Ishikawa (cell line): Measurements from ENCODE around the gene IGF1R.
A peak's percentile ranks its signal among the peaks of the same experiment; 100 is the strongest.

Source experiments
- CEBPB ChIP-seq: IDR thresholded peaks from 2 replicates; pipeline ENCODE4 v1.6.1; 2012
- CREB1 ChIP-seq: IDR thresholded peaks from 2 replicates; pipeline ENCODE4 v1.6.1; 2012; ENCODE audit warnings: low read depth
- EGR1 ChIP-seq: IDR thresholded peaks from 2 replicates; pipeline ENCODE4 v1.6.1; 2012
- EP300 ChIP-seq: IDR thresholded peaks from 2 replicates; pipeline ENCODE4 v1.6.1; 2012; ENCODE audit warnings: borderline replicate concordance
- FOXM1 ChIP-seq: IDR thresholded peaks from 2 replicates; pipeline ENCODE4 v1.6.1; 2012; ENCODE audit warnings: low read depth, borderline replicate concordance
- NFIC ChIP-seq: IDR thresholded peaks from 2 replicates; pipeline ENCODE4 v1.6.1; 2012
- RAD21 ChIP-seq: IDR thresholded peaks from 2 replicates; pipeline ENCODE4 v1.6.1; 2012; ENCODE audit warnings: low read depth
- TAF1 ChIP-seq: IDR thresholded peaks from 2 replicates; pipeline ENCODE4 v1.6.1; 2012; ENCODE audit warnings: low read depth, mild to moderate bottlenecking
- TCF12 ChIP-seq: IDR thresholded peaks from 2 replicates; pipeline ENCODE4 v1.6.1; 2012; ENCODE audit warnings: low read depth
- TEAD4 ChIP-seq: IDR thresholded peaks from 2 replicates; pipeline ENCODE4 v1.6.1; 2012
- YY1 ChIP-seq: IDR thresholded peaks from 2 replicates; pipeline ENCODE4 v1.6.1; 2012; ENCODE audit warnings: low read depth
- ZBTB7A ChIP-seq: IDR thresholded peaks from 2 replicates; pipeline ENCODE4 v1.6.1; 2012; ENCODE audit warnings: low read depth
- TF ChIP-seq, protein P1 (sequence below): IDR thresholded peaks from 2 replicates; pipeline ENCODE4 v1.6.1; 2012
- TF ChIP-seq, protein P2 (sequence below): IDR thresholded peaks from 2 replicates; pipeline ENCODE4 v1.6.1; 2012
- TF ChIP-seq, protein P3 (sequence below): IDR thresholded peaks from 2 replicates; pipeline ENCODE4 v1.6.1; 2012; ENCODE audit warnings: low read depth, mild to moderate bottlenecking

IGF1R gene

DNA sequence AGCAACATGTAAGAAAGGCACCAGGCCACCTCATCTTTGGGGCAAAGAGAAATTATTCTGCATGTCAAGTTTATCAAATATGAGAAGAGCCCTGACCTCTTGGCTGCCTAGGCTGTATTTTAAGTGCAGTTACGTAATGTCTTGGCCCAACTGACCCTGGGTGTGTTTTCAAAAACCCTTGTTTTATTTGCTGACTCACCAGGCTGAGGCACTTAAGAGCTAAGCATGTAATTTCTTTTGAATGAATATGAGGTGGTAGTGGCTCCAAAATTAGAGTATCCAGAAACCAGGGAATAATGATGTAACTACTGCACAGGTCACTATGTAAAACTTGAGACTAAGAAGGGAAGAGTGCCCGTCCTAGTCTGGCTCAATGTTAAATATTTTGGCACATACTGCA, 335.0 kb downstream of the IGF1R start:
- TF ChIP-seq, protein P1, sequence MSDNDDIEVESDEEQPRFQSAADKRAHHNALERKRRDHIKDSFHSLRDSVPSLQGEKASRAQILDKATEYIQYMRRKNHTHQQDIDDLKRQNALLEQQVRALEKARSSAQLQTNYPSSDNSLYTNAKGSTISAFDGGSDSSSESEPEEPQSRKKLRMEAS: no peak
- TF ChIP-seq CEBPB: peak; percentile 70

DNA sequence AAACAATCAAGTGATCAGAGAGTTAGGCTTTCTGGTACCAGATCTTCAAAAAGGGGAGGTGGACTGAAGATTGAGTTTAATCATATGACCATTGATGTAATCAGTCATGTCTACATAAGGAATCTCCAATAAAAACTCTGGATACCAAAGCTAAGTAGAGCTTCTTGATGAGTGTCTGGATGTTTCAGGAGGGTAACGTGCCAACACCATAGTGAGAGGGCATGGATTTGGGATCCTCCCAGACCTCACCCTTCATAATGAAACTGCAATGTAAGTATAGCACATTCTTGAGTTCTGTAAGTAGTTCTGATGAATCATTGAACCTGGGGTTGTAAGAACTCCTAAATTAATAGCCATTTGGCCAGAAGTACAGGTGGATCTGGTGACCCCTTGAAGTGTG, 337.9 kb downstream of the IGF1R start:
- TF ChIP-seq FOXM1: no peak
- no peak for TF ChIP-seq EGR1
- TF ChIP-seq, protein P2, sequence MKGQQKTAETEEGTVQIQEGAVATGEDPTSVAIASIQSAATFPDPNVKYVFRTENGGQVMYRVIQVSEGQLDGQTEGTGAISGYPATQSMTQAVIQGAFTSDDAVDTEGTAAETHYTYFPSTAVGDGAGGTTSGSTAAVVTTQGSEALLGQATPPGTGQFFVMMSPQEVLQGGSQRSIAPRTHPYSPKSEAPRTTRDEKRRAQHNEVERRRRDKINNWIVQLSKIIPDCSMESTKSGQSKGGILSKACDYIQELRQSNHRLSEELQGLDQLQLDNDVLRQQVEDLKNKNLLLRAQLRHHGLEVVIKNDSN: no peak
- TF ChIP-seq CEBPB: no peak
- TF ChIP-seq, protein P3, sequence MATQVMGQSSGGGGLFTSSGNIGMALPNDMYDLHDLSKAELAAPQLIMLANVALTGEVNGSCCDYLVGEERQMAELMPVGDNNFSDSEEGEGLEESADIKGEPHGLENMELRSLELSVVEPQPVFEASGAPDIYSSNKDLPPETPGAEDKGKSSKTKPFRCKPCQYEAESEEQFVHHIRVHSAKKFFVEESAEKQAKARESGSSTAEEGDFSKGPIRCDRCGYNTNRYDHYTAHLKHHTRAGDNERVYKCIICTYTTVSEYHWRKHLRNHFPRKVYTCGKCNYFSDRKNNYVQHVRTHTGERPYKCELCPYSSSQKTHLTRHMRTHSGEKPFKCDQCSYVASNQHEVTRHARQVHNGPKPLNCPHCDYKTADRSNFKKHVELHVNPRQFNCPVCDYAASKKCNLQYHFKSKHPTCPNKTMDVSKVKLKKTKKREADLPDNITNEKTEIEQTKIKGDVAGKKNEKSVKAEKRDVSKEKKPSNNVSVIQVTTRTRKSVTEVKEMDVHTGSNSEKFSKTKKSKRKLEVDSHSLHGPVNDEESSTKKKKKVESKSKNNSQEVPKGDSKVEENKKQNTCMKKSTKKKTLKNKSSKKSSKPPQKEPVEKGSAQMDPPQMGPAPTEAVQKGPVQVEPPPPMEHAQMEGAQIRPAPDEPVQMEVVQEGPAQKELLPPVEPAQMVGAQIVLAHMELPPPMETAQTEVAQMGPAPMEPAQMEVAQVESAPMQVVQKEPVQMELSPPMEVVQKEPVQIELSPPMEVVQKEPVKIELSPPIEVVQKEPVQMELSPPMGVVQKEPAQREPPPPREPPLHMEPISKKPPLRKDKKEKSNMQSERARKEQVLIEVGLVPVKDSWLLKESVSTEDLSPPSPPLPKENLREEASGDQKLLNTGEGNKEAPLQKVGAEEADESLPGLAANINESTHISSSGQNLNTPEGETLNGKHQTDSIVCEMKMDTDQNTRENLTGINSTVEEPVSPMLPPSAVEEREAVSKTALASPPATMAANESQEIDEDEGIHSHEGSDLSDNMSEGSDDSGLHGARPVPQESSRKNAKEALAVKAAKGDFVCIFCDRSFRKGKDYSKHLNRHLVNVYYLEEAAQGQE: no peak
- no peak for TF ChIP-seq TEAD4
- no peak for TF ChIP-seq TCF12
- no peak for TF ChIP-seq TAF1
- no peak for TF ChIP-seq NFIC
- no peak for TF ChIP-seq RAD21
- TF ChIP-seq EP300: no peak
- TF ChIP-seq, protein P1: no peak
- TF ChIP-seq YY1: no peak
- TF ChIP-seq CREB1: no peak
- TF ChIP-seq ZBTB7A: no peak

DNA sequence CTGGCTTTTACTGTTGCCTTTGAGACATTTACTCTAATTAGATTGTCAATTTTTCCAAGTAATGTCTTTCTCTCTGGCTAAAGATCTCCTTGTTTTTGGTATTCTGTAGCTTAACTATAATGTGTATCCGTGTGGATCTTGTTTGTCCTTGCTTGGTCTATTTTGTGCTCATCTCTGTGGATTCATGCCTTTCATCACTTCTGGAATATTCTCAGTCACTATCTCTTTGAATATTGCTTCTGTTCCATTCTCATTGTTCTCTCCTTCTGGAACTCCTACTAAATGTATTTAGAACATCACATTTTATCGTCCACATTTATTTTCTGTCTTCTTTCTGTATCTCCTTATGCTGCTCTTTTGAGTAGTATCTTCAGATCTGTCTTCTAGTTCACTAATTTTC, 346.6 kb downstream of the IGF1R start:
- no peak for TF ChIP-seq CEBPB
- TF ChIP-seq RAD21: no peak
- TF ChIP-seq EP300: no peak
- TF ChIP-seq, protein P3: no peak
- TF ChIP-seq ZBTB7A: no peak
- TF ChIP-seq FOXM1: no peak
- TF ChIP-seq, protein P2: no peak
- TF ChIP-seq TAF1: no peak
- TF ChIP-seq TCF12: no peak
- no peak for TF ChIP-seq CREB1
- TF ChIP-seq, protein P1: no peak
- no peak for TF ChIP-seq YY1
- TF ChIP-seq EGR1: no peak
- no peak for TF ChIP-seq TEAD4
- no peak for TF ChIP-seq NFIC

DNA sequence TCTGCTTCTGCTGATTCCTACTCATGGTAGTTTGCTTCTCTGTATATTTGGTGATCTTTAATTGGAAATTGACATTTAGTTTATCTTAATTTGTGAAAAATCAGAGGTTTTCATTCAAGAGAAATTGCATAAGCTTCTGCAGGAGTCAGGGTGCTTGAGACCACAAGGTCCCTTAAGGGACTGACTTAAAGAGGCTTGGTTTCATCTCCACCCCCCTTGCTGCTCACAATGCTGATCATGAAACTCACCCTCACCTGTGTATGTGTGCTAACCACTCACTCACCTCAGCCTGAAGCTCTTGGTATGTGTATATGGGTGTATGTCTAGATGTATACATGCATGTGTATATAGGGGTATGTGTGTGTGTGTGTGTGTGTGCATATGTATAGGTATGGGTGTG, 347.8 kb downstream of the IGF1R start:
- TF ChIP-seq CREB1: no peak
- TF ChIP-seq, protein P3: no peak
- TF ChIP-seq FOXM1: no peak
- TF ChIP-seq EP300: no peak
- no peak for TF ChIP-seq RAD21
- no peak for TF ChIP-seq TAF1
- no peak for TF ChIP-seq NFIC

DNA sequence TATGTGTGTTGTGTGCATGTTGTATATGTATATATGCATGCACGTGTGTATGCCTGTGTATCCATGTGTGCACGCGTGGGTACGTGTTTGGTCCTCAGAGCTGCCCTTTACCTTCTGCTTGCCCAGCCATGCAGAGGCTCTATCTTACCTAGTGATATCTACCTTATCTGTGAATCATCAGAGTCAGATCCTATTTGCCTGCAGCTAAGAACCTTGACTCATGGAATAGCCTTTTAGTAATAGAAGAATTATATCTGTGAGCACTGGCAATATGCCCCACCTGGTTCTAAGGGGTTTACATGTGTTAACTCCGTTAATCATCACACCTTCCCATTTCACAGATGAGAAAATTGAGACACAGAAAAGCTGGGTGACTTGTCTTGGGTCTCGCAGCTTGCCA, 348.3 kb downstream of the IGF1R start:
- no peak for TF ChIP-seq ZBTB7A
- no peak for TF ChIP-seq EGR1
- TF ChIP-seq, protein P3: no peak
- TF ChIP-seq TEAD4: no peak
- no peak for TF ChIP-seq CREB1
- no peak for TF ChIP-seq CEBPB
- TF ChIP-seq NFIC: no peak
- TF ChIP-seq, protein P2: no peak
- no peak for TF ChIP-seq EP300
- no peak for TF ChIP-seq YY1
- TF ChIP-seq TCF12: no peak
- no peak for TF ChIP-seq RAD21
- TF ChIP-seq, protein P1: no peak
- no peak for TF ChIP-seq TAF1
- no peak for TF ChIP-seq FOXM1
